GM21423 (cell line): ENCODE results near the gene CCDC70.

ENCODE experiments used
- ATAC-seq: cut with Tn5 transposase; IDR thresholded peaks from one replicate; pipeline ENCODE4 v1.9.1; 2021; ENCODE audit warnings: mild to moderate bottlenecking, moderate library complexity; ENCODE audit not compliant: unreplicated experiment

Gene CCDC70

GRCh38 chr13:51856998-51857397, 4.8 kb upstream of the CCDC70 start:
- no peak for ATAC-seq

GRCh38 chr13:51858433-51859247, 3.1 kb upstream of the CCDC70 start:
- no peak for ATAC-seq

DNA sequence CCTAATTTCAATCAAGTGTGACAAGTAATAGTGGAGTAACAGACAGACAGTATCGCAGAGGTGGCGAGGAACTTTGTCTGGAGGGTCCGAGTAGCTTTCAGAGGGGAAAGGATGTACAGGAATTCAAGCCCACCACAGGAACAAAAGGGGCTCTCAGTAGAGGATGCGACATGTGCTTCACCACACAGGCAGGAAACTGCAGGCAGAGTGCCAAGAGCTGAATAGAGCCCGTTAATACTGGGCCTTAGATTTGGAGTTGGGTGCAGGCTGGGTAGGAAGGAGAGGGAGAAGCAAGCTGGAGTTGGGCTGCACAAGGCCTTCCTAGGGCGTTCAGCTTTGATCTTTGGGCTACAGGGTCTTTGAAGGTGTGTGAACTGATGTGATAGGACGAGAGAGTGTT, 1.2 kb downstream of the CCDC70 start:
- ATAC-seq: no peak

GRCh38 chr13:51865838-51866237, 4.1 kb downstream of the CCDC70 start:
- ATAC-seq: no peak

GRCh38 chr13:51867062-51867461, 5.3 kb downstream of the CCDC70 start:
- ATAC-seq: no peak

GRCh38 chr13:51869916-51870315, 8.1 kb downstream of the CCDC70 start:
- no peak for ATAC-seq

DNA sequence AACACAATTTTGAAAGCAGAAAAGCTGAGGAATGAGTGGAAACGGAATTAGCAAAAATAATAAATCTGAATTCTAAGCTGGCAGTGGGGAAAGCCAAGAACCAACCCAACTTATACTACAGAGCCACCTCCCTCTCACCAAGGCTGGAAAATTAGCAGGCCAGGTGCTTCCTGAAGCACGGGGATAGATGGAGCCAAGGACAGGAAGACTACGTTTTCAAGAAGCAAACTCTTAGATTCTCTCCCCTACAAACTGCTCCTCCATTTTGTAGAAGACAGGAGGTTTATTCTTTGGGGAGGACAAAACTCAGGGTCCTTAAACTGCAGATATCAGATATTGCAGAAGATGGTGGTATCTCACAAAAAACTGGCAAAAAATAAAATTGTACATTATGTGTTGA, 8.8 kb downstream of the CCDC70 start:
- no peak for ATAC-seq

GRCh38 chr13:51873117-51873798, 11.5 kb downstream of the CCDC70 start:
- no peak for ATAC-seq

GRCh38 chr13:51873837-51874236, 12.1 kb downstream of the CCDC70 start:
- no peak for ATAC-seq

DNA sequence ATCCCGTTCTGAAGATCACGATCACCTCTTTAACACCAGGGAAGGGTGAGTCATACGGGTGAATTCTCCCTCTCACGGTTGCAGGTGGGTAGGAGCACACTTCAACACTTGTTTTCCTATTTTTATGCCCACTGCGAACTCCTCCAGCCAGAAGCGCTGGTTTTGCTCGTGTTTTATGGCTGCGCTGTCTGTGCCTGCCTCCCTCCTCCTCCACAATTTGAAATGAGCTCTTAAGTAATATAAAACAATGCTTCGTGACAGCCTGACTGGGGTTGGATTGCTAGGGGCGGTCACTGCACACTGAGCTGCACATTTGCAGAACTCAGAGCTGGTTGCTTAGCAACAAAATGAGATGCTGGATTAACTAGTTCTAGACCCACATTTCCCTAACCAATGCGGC, 12.9 kb downstream of the CCDC70 start:
- no peak for ATAC-seq

GRCh38 chr13:51879133-51879532, 17.4 kb downstream of the CCDC70 start:
- ATAC-seq: no peak

GRCh38 chr13:51881296-51881695, 19.5 kb downstream of the CCDC70 start:
- no peak for ATAC-seq

DNA sequence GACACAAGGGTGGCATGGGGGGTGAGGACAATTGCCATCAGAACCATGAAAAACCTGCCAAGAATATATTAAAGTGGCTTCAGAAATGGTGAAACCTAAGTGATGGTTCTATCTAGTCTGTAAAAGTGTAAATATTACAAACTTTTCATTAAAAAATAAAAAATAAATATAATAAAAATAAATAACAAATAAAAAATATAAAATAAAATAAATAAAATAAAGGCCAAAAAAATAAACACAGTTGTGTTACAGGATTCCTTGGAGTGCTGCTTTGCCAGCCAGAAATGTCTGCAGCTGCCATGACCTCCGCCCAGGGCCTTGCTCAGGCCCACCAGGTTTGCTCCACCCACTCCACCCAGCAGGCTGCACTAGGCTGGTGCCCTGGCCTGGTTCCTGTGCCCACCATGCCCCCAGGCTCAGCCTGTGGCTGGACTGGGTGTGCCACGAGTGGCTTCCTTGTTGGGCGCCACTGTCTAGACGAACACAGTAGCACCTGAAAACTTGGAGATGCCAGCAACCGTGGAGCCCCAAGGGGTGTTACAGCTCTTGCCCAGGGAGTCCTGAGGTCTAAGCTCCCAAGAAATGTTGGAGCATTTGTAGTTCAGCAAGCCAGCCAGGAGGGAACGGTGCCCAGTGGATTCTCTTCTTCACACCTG, 20.9 kb downstream of the CCDC70 start:
- no peak for ATAC-seq

DNA sequence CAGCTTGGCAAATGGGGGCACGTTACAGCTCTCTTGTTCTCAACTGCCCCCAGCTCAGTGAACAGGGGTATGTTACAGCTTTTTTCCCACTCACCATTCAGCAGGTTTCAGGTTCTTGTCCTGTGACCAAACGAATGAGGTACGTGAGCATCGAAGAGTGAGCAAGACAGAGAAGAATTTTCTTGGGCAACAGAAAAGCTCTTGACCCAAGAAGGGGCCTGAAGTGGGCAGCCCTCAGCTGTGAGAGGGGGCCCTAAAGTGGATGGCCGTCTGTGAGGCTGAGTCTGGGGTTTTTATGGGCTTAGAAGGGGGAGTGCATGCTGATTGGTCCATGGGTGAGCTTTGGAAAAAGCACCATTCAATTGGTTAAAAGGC, 21.4 kb downstream of the CCDC70 start:
- no peak for ATAC-seq

GRCh38 chr13:51885651-51886050, 23.9 kb downstream of the CCDC70 start:
- ATAC-seq: no peak

GRCh38 chr13:51887468-51887867, 25.7 kb downstream of the CCDC70 start:
- ATAC-seq: no peak

DNA sequence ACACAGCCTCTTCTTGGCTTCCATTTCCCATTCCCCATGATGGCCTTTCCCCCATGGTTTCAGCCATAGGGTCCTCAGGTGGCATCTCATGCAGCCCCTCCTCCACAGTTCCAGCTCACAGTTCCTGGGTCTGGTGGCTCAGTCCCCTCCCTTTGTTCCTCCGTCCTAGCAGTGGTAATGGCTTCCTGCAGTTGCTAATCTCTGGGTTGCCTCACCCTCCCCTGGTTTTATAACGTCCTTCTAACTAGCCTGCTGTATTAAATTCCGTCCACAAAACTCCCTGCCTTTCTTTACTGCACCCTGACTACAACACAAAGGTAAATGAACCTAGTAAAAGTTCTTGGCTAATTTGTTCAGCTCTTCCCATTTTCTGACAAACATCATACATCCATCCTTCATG, 30.9 kb downstream of the CCDC70 start:
- no peak for ATAC-seq

GRCh38 chr13:51894239-51894638, 32.5 kb downstream of the CCDC70 start:
- ATAC-seq: no peak

DNA sequence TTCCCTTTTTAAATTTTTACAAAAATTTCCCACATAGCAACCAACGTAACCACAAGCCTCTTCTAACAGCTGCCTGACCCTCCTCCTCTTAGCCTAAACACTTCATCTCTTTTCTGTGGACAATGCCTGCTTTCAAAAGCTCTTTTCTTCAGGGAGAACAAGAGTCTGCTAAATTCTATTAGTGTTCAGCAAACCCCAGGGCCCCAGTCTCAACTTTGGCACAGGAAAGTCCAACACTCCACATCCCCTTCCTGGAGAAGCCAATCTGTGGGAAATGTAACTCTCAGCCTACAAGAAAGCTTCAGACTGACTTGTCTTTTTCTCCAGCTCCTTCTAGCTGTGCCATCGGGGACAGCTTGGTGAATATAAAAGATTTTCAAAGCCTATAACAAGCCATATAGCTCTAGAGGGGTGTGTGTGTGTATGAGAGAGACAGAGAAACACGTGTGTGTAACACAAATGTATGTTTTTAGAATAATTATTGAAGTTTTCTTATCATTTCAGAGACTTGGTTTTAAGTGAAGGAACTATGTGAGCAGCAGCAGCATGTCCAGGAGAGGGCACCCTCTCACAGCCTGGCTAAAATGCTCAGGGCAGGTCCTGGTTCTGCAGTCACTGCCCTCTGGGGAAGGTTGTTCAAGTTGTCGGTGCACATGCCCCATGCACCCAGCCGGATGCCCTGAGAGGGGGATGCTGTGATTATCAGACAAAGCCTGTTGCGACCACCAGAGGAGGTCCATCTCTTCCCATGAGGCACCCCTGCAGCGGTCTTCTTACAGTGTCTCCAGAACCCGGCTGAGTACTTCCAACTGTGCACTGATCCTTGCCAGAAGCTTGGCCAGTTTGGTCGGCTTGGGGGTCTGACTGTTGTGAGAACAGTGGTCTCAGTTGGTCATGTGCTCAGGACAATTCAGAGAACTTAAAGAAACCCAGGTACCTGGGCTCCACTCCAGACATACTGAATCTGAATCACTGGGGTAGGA, 34.4 kb downstream of the CCDC70 start:
- no peak for ATAC-seq

- ATAC-seq: no peak
Measured at GRCh38 chr13:51900471-51900870, 38.7 kb downstream of the CCDC70 start.

- no peak for ATAC-seq
Measured at GRCh38 chr13:51902776-51903175, 41.0 kb downstream of the CCDC70 start.
